Measurements from ENCODE around the gene GANC. TPM values are rescaled to one million over a fixed set of nuclear protein-coding genes. Genes with fewer than 3 reads are reported as not detected.

Gene GANC
- total RNA-seq, 4 donors from 2014 or later: 13.6 to 53.0 (median 20.2) TPM

DNA sequence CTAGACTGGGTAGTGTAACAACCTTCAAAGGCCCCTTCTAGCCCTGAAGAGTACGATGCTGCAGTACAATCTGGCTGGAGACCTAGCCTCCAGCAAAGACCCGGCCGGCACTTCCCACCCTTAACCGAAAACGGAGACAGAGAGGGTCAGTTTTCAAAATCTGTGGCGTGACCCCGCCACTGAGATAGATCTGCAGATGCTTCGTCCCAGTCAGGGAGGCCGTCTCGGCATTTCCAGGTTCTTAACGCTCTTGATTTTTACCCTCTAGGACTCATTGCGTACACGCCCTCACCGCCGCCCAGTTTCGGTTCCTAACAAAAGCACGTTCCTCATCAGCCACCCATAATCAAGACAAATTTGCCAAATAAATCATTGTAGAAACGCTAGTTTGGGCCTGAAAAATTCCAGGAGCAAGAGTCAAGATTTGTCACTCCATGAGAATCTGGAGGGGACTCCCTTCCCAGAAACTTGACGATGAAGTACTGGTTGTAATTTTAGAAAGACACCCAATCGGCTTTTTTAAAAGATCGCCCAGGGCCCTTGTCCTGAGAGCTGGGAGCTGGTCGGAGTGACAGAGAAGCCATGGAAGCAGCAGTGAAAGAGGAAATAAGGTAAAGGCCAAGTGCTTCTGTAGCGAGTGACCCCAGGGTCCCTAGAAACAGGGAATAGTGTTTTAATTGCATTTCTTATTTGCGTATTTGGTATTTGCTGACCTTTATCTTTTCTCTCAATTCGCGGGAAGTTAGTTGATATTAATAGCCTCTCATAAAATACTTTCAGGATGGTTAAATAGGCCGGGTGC, 1.1 kb downstream of the GANC start:
- TF ChIP-seq, protein P1, sequence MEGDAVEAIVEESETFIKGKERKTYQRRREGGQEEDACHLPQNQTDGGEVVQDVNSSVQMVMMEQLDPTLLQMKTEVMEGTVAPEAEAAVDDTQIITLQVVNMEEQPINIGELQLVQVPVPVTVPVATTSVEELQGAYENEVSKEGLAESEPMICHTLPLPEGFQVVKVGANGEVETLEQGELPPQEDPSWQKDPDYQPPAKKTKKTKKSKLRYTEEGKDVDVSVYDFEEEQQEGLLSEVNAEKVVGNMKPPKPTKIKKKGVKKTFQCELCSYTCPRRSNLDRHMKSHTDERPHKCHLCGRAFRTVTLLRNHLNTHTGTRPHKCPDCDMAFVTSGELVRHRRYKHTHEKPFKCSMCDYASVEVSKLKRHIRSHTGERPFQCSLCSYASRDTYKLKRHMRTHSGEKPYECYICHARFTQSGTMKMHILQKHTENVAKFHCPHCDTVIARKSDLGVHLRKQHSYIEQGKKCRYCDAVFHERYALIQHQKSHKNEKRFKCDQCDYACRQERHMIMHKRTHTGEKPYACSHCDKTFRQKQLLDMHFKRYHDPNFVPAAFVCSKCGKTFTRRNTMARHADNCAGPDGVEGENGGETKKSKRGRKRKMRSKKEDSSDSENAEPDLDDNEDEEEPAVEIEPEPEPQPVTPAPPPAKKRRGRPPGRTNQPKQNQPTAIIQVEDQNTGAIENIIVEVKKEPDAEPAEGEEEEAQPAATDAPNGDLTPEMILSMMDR (IDR thresholded peaks at IDR 0.05): no peak
- DNase-seq (ENCODE audit: low spot score): peak; percentile 42
- ATAC-seq (ENCODE audit: low FRiP score): peak; percentile 39

DNA sequence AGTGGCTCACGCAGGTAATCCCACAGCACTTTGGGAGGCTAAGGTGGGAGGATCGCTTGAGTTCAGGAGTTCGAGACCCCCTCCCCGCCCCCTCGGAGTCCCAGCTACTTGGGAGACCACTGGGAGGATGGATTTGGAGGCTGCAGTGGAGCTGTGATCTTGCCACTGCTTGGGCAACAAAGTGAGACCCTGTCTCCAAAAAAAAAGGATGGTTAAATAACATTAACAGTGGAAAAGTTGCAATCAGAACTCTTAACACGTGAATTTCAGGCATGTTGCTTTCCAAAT, 1.6 kb downstream of the GANC start:
- ATAC-seq (ENCODE audit: low FRiP score): no peak
- DNase-seq (ENCODE audit: low spot score): no peak
- TF ChIP-seq, protein P1 (IDR thresholded peaks at IDR 0.05): no peak

DNA sequence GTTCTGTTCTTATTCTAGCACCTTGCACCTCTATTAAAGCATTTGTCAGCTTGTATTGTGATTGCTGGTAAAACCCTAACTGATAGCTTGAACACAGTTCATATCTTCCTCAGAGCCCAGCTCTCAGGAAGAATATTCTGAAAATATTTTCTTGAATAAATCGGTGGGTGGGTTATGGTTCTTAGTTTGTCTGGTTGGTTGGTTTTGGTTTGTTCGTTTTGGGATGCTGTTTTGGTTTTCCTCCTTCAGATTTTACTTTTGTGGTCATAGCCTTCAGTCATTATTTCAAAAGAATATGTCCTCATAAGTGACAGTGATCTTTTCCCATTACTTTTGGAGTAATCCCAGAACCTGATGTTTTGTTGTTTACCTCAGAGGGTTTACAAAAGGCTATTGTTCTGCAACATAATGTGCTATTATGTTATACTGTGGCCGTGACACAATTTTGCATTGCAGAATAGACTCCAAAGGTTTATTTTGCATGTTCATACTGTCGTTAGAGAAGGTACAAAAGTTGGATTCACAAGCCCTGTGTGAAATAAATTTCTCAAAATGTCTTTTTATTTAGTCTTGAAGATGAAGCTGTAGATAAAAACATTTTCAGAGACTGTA, 2.9 kb downstream of the GANC start:
- ATAC-seq (ENCODE audit: low FRiP score) (no peak), DNase-seq (ENCODE audit: low spot score) (no peak)
- TF ChIP-seq, protein P1 (IDR thresholded peaks at IDR 0.05): no peak

DNA sequence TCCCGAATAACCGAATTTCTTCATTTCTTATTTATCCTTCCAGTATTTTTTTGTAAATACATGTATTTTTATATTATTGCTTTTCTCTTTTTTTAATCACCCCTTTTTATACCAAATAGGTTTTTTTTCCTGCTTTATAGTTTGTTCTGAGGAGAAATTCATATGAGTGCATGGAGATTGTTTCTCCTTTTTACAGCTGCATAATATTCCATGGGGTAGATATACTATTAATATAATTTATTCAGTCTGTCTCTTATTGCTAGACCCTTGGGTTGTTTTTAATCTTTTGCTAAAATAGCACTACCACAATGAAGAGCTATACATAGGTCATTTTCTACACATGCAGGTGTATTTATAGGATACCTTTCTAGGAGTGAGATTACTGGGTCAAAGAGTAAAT, 3.8 kb downstream of the GANC start:
- TF ChIP-seq, protein P1 (IDR thresholded peaks at IDR 0.05): no peak
- DNase-seq (ENCODE audit: low spot score): no peak
- ATAC-seq (ENCODE audit: low FRiP score): no peak

DNA sequence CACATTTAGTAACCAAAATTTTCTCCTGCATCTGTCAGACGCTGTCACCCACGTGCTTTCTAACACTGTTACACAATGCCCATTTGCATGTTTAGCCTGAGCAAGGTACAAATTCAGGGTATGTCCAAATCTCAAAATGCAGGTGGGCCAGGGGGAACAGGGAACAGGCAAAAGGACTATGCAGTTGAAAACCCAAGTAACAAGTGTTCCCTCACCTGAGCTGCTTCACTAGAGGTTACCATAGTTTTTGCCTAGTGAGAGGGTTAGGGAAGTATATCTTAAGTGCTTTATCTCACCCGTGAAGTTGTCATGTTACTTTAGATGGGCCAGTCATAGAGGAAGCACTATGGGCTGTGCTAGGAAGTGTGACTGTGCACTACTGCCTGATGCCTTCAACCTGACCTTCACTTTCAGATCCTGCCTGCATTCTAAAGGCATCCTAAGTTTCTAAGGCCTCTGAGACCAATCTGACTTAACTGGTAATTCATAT, 6.3 kb downstream of the GANC start:
- TF ChIP-seq, protein P1 (IDR thresholded peaks at IDR 0.05): no peak
- no peak for ATAC-seq (ENCODE audit: low FRiP score)
- no peak for DNase-seq (ENCODE audit: low spot score)

DNA sequence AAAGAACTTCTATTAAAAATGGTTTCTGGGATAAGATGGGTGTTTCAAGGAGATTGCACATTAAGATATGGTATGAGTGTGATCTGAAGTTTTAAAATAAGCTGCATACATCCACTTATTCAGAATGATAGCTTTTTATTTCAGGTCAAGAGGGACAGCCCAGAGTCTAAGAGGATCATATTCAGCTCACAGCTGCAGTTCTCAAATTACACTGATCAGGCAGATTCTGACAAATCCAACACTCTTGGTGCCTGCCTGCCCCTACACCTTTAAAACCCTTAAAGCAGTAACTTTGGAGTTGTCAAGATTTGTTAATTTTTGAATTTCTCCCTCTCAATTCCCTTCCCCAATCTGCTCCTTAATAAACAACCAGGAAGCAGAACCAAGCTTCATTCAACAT, 9.3 kb downstream of the GANC start:
- DNase-seq (ENCODE audit: low spot score) (no peak), ATAC-seq (ENCODE audit: low FRiP score) (no peak)
- TF ChIP-seq, protein P1 (IDR thresholded peaks at IDR 0.05): no peak

DNA sequence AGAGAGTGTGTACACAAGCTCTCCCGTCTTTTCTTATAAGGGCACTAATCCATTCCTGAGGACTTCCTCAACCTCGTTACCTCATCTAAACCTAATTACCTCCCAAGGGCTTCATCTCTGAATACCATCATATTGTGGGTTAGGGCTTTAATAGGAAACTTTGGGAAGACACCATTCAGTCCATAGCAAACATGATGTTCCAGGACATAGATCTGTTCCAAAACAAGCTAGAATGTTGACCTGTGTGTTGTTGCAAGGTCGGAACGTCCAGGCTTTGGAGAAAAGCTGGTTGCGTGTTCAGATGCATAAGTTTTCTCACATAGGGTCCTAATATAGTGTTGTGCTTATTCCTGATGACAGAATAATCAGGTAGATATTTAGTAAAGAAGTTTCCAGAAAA, 9.9 kb downstream of the GANC start:
- ATAC-seq (ENCODE audit: low FRiP score): no peak

More for the DNA sequence above, 9.9 kb downstream of the GANC start:
- no peak for DNase-seq (ENCODE audit: low spot score)
- TF ChIP-seq, protein P1 (IDR thresholded peaks at IDR 0.05): no peak

Data from omental fat pad (tissue), 4 donors.